GM21528 (cell line): ENCODE data around the gene SVIL.

ENCODE experiments used
- ATAC-seq: cut with Tn5 transposase; IDR thresholded peaks from one replicate; pipeline ENCODE4 v1.9.1; 2021; ENCODE audit warnings: mild to moderate bottlenecking, moderate library complexity; ENCODE audit not compliant: unreplicated experiment, low FRiP score

The SVIL gene

GRCh38 chr10:29650552-29650944, 15.8 kb upstream of the SVIL start:
- no peak for ATAC-seq

DNA sequence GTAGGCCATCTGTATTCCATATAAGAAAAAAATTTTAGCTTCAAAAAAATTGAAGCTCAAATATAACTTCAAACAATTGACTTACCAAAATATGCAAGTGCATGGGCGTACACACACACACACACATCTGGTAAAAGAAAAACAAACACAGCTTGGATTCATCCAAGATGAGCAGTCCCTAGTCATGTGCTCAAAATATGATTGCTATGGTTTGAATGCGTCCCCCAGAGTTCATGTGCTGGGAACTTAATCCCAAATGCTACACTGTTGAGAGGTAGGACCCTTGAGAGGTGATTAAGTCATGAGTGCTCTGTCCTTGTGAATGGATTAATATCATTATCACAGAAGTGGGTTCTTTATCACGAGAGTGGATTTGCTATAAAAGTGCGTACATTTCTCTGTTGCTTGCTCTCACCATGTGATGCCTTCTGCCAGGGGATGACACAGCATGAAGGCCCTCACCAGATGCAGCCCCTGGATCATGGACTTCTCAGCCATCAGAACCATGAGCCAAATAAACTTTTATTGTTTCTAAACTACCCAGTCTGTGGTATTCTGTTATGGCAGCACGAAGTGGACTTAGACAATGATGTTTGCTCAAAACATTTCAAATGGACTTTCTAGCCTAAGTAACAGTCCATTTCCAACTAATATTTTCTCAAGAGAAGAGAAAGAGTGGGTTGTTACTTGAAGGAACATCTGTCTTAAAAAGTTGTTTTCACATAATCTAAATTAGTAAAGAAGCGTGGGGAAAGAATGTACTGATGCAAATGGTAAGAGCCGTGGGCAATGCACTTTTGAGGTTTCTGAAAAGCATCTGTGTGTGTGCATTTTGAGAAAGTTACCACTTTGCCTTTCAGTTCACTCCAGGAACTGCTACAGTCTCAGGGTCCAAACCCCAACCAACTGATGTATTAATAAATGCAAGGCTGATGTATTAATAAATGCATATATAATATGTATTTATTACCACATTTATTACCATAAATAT, 15.1 kb upstream of the SVIL start:
- no peak for ATAC-seq

DNA sequence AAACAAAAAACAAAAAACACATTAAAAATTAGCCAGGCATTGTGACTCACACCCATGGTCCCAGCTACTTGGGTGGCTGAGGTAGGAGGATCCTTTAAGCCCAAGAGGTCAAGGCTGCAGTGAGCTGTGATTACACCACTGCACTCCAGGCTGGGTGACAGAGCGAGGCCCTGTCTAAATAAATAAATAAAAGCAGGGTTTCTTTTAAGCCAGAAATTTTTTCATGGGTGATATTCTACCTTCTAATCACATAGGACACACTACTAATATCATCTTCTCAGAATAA, 14.2 kb upstream of the SVIL start:
- no peak for ATAC-seq

DNA sequence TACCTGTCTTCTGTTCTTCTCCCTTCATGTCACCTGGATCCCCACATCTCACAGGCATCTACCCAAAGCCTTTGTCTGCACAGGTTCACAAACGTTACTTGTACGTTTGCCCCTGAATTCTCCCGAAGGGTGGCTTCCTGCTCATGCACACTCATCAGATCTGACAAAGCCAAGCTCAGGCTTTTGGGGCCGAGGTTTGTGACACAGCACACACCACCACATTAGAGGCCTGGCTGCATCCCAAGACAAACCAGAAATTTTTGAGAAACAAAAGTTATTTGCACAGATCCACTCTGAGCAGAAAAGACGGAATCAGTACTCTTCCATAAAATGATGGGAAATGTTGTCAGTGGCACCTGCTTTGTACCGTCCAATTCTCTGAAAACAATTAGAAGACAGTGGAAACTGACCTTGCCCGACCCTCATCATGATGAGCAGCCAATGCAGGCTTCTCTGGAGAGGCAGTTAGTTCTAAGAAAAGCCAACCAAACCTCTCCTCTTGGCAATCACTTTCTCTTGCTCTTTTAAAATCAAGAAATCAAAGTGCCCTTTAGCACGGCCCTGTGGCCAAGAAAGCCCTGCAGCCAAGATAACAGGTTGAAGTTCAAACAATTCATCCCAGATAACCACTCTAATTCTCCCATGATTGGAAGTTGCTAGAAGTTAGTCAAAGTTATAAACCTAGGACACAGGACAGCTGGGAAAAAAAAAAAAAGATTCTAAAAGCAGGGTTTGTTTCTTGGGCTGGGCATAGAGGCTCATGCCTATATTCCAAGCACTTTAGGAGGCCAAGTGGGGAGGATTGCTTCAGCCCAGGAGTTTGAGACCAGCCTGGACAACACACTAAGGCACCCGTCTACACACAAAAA, 13.6 kb upstream of the SVIL start:
- ATAC-seq = no peak

- ATAC-seq = no peak
Measured at GRCh38 chr10:29647478-29647877, 12.7 kb upstream of the SVIL start.

- ATAC-seq = no peak
Measured at GRCh38 chr10:29646960-29647461, 12.2 kb upstream of the SVIL start.

DNA sequence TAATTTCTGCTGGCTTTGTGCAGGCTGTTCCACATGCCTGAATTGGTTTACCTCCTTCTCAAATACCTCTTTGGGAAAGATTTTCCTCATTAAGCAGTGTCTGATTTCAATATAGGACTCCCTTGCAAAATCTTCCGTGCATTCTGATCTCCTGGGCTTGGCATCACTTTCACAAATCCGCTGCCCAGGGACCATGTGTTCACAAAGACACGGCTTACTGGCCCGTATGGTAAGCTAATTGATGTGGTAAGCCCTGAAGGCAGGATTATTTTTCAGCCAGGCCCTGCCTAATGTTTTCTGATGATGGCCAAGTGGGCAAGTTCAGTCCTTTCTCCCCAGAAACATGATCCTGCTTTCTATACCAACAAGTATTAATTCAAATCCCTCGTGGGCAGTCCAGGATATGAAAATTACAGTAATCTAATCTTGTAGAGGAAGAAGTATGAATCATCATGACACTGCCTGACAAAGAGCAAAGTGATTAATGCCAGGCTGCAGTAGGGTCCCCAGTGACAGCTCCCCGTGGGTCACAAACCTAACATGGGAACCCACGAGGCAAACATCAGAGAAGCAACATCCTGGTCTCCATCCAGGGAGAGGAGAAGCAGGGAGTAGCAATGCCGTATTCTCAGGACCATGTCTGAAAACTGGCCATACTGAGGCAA, 11.6 kb upstream of the SVIL start:
- ATAC-seq = no peak

- no peak for ATAC-seq
Measured at GRCh38 chr10:29643771-29644501, 9.2 kb upstream of the SVIL start.

GRCh38 chr10:29642990-29643389, 8.2 kb upstream of the SVIL start:
- no peak for ATAC-seq

- no peak for ATAC-seq
Measured at GRCh38 chr10:29637537-29637936, 2.8 kb upstream of the SVIL start.

- no peak for ATAC-seq
Measured at GRCh38 chr10:29636178-29636577, 1.4 kb upstream of the SVIL start.

GRCh38 chr10:29635711-29636144, 957 bp upstream of the SVIL start:
- no peak for ATAC-seq

DNA sequence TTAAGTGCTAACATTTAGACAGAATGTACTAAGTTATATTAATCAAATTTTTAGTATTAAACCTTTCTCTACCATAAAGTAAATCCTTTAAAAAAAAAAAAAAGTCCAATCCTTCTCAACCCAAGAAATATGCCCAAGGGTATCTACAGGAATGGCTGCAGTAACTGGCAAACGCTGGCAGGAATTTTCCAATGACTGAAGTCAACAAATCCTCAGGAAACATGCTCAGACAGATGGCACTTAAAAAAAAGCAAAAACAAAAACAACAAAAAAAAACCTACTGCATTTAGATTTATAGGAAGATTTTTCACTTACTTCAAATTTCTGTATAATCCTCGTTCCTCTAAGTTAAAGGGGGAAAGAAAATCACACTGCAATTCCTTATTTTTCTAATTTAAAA, 666 bp downstream of the SVIL start:
- no peak for ATAC-seq

- ATAC-seq = no peak
Measured at GRCh38 chr10:29631049-29631339, 3.8 kb downstream of the SVIL start.

DNA sequence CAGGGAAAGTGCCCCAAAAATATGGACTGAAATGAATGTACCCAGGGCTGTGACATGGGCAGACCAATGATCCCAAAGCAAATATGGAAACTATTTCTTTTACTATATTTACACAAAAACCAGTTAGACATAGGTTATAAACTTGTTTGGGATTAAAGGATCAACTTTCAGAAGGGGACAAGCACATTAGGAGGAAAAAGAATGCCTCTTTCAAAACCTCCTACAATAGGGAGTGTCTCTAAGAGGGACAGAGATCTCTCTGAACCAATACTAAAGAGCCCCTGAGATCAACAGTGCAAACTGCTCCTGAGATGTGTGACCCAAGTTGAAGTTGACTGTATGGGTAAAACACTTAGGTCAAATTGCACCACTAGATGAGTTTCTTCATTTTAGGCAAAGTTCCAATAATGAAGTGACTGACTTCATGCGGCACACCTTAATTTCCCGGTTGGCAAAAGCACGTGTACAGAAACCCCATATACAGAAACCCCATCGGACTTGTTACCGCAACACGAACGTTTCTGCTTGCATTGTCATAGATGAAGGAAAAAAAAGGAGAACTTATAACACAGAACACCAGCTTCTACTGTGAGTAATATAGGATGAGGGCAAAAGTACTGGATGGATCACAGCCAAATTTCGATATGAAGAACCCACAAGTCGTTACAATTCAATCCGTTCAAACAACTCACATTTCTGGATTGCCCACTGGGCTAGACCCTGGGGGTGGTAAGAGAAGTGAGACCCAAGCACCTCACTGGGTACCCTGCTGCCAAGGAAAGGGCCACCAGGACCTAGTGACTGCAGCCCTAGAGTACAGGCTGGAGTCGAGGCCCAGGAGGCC, 4.3 kb downstream of the SVIL start:
- ATAC-seq = no peak

DNA sequence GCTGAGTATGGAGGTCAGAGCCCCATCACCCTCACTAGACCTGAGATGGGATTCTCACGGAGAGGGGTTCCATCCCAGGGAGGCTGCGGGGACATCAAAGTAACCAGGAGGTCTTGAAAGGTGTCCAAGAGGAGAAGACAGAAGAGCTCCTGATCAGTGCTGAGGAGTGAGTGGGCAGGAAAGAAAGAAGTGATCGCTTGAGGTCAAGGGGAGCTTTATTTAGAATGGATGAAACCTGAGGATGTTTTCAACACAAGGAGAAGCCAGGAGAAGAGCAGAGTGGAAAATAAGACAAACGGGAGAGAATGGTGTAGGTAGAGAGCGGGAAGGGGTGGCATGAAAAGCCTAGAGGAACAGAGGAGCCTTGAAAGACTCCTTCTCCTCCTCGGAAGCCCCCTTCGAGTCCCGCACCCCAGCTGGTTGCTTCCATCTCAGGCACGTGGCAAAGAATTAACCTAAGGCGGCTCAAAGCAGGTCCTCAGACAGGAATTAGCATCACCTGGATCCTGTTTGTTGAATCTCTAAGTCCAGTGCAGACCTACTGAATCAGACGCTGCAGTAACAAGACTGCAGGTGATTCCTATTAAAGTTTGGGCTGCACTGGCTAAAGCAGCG, 5.8 kb downstream of the SVIL start:
- ATAC-seq = no peak

DNA sequence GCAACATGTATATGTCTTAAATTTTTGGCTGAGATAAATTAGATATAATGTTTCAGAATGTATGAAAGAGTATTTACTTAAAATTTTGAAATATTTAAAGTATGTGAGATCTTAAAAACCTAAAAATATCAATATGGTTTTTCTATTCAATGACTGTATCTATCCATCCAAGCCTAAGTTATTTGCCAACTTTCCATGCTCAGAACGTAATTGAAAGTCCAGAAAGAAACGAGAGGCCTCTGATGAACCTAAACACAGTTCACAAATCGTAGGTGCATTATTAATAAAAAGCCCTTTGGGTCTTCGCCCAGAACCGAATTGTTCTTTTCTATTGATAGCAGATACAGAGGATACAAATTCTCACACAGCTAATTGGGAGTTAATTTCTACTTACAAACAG, 6.5 kb downstream of the SVIL start:
- no peak for ATAC-seq

GRCh38 chr10:29627201-29628132, 7.3 kb downstream of the SVIL start:
- no peak for ATAC-seq
